Mucosa of gallbladder (tissue), 1 donor: ENCODE results near the gene FAM83G. TPM values are rescaled to one million over a fixed set of nuclear protein-coding genes. Genes with fewer than 3 reads are reported as not detected.
A peak's percentile ranks its signal among the peaks of the same experiment; 100 is the strongest.
"Not testable (repeated sequence)": the region's sequence is repeated elsewhere in the genome, so short reads cannot be mapped to it uniquely, and the experiment has no call there.

Experiments used
- DNase-seq: peaks from one replicate; pipeline ENCODE4 v3.0.0-alpha.2; 2020; ENCODE audit warnings: low spot score
- total RNA-seq: library from RNA; stranded (reverse); gene quantifications from one replicate; pipeline ENCODE4 v1.2.1, GENCODE V29; 2021
- donor health status: DM: no; HTN: no; CAD: no.

Gene FAM83G, protein sequence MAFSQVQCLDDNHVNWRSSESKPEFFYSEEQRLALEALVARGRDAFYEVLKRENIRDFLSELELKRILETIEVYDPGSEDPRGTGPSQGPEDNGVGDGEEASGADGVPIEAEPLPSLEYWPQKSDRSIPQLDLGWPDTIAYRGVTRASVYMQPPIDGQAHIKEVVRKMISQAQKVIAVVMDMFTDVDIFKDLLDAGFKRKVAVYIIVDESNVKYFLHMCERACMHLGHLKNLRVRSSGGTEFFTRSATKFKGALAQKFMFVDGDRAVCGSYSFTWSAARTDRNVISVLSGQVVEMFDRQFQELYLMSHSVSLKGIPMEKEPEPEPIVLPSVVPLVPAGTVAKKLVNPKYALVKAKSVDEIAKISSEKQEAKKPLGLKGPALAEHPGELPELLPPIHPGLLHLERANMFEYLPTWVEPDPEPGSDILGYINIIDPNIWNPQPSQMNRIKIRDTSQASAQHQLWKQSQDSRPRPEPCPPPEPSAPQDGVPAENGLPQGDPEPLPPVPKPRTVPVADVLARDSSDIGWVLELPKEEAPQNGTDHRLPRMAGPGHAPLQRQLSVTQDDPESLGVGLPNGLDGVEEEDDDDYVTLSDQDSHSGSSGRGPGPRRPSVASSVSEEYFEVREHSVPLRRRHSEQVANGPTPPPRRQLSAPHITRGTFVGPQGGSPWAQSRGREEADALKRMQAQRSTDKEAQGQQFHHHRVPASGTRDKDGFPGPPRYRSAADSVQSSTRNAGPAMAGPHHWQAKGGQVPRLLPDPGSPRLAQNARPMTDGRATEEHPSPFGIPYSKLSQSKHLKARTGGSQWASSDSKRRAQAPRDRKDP
- total RNA-seq: 35.0 TPM

DNA sequence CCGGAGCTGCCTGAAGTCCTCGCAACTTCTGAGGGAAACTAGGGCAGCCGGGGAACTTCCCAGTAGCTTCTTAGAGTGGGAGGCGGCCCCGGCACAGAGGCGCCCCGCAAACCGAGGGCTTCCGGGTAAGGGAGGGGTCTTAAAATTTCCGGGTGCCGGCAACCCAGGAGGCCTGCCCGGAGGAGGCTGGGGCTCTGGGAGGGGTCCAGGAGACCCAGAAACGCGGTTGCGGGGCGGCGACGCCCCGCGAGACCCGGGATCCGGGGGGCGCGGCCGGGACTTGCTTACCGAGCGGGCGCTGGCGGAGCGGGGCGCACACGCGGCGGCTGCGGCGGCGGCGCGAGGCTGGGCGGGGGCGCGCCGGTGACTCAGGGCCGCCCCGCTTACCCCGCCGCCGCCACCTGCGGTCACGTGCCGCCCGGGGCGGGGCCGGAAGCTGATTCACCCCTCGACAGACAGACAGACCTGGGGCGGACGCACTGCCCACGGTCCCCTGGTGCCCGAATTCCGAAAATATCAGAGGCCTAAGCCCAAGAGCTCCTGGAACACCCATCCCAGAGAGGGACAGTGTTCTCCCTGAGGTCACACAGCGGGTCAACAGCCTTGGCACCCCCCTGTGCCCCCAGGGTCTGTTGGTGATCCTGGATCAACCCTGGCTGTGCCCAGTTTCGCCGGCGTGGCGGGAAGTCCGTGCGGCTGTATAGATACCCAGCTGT, at the start of gene FAM83G:
TSS of gene FAM83G (minus strand) at position 344 of the 716 bp plus-strand sequence. CDS start 723 bp downstream, outside the sequence.
- peak; percentile 75 for DNase-seq

- DNase-seq: peak; percentile 4
These were observed 44.3 kb upstream of the FAM83G start for GRCh38 chr17:19048826-19049225.

DNA sequence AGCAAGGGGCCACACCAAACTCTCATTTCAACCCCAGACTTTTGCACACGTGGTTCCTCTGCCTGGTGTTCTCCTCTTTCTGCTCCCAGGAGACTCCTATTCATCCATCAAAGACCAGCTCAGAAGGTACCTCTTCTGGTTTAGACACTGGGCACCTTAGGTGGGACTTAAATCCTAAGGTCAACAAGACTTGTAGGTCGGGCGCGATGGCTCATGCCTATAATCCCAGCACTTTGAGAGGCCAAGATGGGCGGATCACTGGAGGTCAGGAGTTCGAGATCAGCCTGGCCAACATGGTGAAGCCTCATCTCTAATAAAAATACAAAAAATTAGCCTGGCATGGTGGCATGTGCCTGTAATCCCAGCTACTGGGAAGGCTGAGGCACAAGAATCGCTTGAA, 42.9 kb upstream of the FAM83G start:
- DNase-seq: not testable (repeated sequence)

- not testable (repeated sequence) for DNase-seq
These were observed 42.3 kb upstream of the FAM83G start, which contains the start of gene GRAP for GRCh38 chr17:19046782-19047375. GRAP (minus strand) TSS chr17:19046957; CDS start chr17:19046926, 31 bp downstream.

GRCh38 chr17:19044643-19045042, 40.1 kb upstream of the FAM83G start:
- not testable (repeated sequence) for DNase-seq

GRCh38 chr17:19043032-19043431, 38.5 kb upstream of the FAM83G start:
- DNase-seq: not testable (repeated sequence)

DNA sequence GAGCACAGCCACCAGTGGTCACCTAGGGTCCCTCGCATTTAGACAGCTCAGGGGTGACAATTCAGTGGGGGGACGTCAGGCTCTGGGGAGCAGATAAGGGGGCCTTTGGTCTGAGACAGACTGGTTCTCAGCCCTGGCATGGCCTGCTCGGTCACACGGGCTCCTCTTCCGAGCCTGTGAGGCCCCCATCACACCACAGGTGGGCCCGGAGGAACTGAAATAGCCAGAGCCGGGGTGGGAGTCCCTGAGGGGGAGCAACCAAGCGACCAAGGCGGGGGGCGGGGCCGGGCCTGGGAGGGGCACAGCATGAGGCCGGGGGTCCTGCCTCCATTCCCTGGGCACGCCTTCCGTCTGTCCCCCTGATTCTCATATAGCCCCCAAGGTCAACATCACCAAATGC, 37.8 kb upstream of the FAM83G start:
- not testable (repeated sequence) for DNase-seq

GRCh38 chr17:19041871-19042270, 37.3 kb upstream of the FAM83G start:
- DNase-seq: not testable (repeated sequence)

DNA sequence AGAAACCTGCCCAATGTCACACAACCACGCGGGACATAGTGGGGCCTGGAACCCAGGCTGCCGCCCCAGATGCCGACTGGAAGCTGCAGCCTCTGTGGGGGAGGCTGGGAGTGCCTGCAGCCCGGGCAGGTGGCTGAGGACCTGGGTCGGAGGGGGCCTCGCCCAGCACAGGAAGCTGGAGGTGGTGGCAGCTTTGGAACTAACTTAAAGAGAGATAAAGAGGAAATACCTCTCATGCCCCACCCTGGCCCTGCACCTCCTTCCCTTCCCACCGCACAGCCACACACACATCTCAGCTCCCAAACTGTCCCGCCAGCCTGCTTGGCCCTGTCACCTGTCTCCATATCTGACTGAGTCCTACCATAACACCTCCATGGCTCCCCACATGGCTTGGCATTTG, 35.8 kb upstream of the FAM83G start:
- DNase-seq: not testable (repeated sequence)

- not testable (repeated sequence) for DNase-seq
These were observed 34.2 kb upstream of the FAM83G start for GRCh38 chr17:19038730-19039129.

DNA sequence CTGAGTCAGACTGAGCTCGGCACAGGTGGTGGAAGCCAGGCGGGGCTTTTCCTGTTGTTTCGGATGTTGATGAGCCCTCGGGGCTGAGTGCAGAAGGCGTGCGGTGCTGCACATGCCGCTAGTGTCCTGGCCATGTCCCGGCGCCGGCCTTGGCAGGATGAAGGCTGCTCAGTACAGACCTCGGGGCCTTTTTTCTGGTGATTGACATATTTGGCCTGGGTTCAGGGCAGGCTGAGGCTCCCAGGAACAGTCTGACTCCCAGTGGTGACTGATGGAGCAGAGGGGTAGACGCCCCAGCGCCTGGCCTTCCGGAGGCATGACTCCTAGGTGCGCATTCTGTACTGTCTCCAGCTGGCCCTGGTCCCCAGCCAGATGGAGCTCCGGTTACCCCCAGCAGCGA, 33.4 kb upstream of the FAM83G start:
- not testable (repeated sequence) for DNase-seq

- DNase-seq: not testable (repeated sequence)
These were observed 33.0 kb upstream of the FAM83G start for GRCh38 chr17:19037547-19037946.

GRCh38 chr17:19036186-19036585, 31.6 kb upstream of the FAM83G start:
- not testable (repeated sequence) for DNase-seq

DNA sequence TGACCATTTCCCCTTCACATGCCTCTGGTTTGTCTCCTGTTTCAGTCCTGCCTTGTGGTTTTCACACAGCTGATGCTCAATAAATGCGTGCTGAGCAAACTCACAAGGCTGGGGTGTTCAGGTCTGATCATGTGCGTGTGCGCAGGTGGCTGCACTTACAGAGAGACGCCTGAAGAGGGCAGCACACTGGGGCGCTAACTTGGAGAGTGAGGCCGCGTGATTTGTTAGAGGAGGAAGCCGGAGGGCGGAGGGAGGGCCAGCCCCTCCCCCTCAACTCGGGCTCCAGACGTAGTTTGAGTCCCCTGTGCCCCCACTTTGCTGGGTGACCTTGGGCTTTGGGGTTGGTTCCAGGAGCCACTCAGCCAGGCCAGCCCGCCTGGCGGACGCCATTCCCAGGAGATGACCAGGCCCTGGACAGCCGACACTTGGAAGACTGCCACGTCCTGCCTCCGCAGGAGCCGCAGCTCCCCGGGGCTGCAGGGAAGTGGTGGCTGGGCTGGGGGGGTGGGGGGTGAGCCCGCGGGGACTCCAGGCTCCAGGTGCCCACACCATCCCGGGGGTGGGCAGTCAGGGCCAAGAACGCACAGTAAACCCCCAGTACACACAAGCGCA, 27.9 kb upstream of the FAM83G start:
- not testable (repeated sequence) for DNase-seq

- peak; percentile 72 for DNase-seq
These were observed 27.2 kb upstream of the FAM83G start for GRCh38 chr17:19031729-19032128.

GRCh38 chr17:19030771-19031449, 26.3 kb upstream of the FAM83G start:
- DNase-seq: not testable (repeated sequence)

GRCh38 chr17:19029740-19030139, 25.2 kb upstream of the FAM83G start:
- not testable (repeated sequence) for DNase-seq

- not testable (repeated sequence) for DNase-seq
These were observed 24.1 kb upstream of the FAM83G start for GRCh38 chr17:19028671-19029070.

- DNase-seq: no peak
These were observed 19.8 kb upstream of the FAM83G start for GRCh38 chr17:19024101-19025078.
